Omental fat pad (tissue), 4 donors: Measurements from ENCODE around the gene CCDC60. TPM values are rescaled to one million over a fixed set of nuclear protein-coding genes. Genes with fewer than 3 reads are reported as not detected.

Experiments used
- ATAC-seq: fragments of 150-250 bp; one replicate; pipeline ENCODE4 v1.9.1; 2016; ENCODE audit warnings: mild to moderate bottlenecking, moderate library complexity; ENCODE audit not compliant: low FRiP score
- DNase-seq: peaks from one replicate; pipeline ENCODE4 v3.0.0-alpha.2; 2019; ENCODE audit warnings: low spot score
- CTCF ChIP-seq, 3 donors: fragments of 450-650 bp; IDR thresholded peaks; one replicate each; pipeline ENCODE4 v1.5.1; 2016 to 2017; ENCODE audit warnings: antibody characterized with exemption in 3 of 3, mild to moderate bottlenecking in 3 of 3, moderate library complexity in 2 of 3
- total RNA-seq, 4 donors: library from RNA; depleted of rRNA; stranded (reverse); fragments of >200 nt; gene quantifications; one replicate each; pipeline ENCODE4 v1.1.0, GENCODE V29; 2016

CCDC60 gene
- total RNA-seq, 4 donors from 2014 or later: not detected

- DNase-seq (no peak), ATAC-seq (no peak)
- TF ChIP-seq CTCF (IDR thresholded peaks at IDR 0.05): no peak
These were observed 47.1 kb downstream of the CCDC60 start for GRCh38 chr12:119381471-119382235.

- ATAC-seq: no peak
- TF ChIP-seq CTCF (IDR thresholded peaks at IDR 0.05): no peak
- DNase-seq: no peak
These were observed 48.7 kb downstream of the CCDC60 start for GRCh38 chr12:119383206-119383605.

- no peak for DNase-seq
- ATAC-seq: no peak
- no peak for TF ChIP-seq CTCF (IDR thresholded peaks at IDR 0.05)
These were observed 49.8 kb downstream of the CCDC60 start for GRCh38 chr12:119384340-119384739.

- no peak for TF ChIP-seq CTCF (IDR thresholded peaks at IDR 0.05)
- DNase-seq (no peak), ATAC-seq (no peak)
These were observed 51.1 kb downstream of the CCDC60 start for GRCh38 chr12:119385659-119386058.

- no peak for DNase-seq
- no peak for ATAC-seq
- no peak for TF ChIP-seq CTCF (IDR thresholded peaks at IDR 0.05)
These were observed 55.2 kb downstream of the CCDC60 start for GRCh38 chr12:119389687-119390086.

- DNase-seq (no peak), ATAC-seq (no peak)
- TF ChIP-seq CTCF (IDR thresholded peaks at IDR 0.05): no peak
These were observed 57.1 kb downstream of the CCDC60 start for GRCh38 chr12:119391673-119392072.

- ATAC-seq (no peak), DNase-seq (no peak)
- no peak for TF ChIP-seq CTCF (IDR thresholded peaks at IDR 0.05)
These were observed 59.1 kb downstream of the CCDC60 start for GRCh38 chr12:119393677-119394076.
